ELF-1 (cell line): ENCODE measurements around the gene TBC1D1.
"Not testable (repeated sequence)": the region's sequence is repeated elsewhere in the genome, so short reads cannot be mapped to it uniquely, and the experiment has no call there.

Source experiments
- DNase-seq: peaks from one replicate; pipeline ENCODE4 v3.0.0-alpha.2; 2016; ENCODE audit warnings: low read depth, low spot score

TBC1D1 gene

DNA sequence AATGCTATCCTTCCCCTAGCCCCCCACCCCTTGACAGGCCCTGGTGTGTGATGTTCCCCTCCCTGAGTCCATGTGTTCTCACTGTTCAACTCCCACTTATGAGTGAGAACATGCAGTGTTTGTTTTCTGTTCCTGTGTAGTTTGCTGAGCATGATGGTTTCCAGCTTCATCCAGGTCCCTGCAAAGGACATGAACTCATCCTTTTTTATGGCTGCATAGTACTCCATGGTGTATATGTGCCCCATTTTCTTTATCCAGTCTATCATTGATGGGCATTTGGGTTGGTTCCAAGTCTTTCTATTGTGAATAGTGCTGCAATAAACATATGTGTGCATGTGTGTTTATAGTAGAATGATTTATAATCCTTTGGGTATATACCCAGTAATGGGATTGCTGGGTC lies 32.2 kb downstream of the TBC1D1 start:
- DNase-seq: not testable (repeated sequence)

DNA sequence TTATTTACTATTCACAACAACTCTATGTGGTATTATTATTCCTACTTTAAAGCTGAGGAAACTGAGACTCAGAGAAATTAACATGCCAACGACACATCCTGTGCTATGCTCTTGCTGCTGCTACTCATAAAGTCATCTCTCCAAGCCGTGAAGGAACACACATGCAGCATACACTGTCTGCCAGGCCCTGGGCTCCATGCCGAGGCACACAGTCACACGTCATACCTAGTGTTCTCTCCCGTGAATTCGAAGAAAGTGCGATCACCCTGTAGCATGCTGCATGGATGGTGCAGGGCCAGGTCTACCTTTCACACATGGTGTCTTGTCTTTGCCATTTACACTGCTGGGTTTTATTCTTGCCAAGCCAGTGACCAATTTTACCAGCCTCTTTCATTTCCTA lies 34.1 kb downstream of the TBC1D1 start:
- no peak for DNase-seq

DNA sequence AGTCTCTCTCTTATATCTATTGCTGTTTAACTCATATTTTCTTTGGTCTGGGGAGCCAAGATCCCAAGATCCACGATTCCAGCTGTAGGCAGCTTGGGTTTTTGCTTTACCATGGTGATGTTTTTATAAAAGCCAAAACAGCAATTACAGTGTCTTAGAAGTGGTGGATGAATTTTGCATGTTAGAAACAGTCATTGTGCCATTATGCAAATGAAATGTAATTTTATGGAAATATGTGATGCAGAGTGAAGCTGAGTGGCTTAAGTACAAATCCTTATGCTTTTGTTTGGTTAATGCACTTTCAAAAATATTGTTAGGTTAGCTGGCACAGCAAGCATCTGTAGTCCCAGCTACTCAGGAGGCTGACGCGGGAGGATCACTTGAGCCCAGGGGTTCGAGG lies 36.5 kb downstream of the TBC1D1 start:
- DNase-seq: no peak

DNA sequence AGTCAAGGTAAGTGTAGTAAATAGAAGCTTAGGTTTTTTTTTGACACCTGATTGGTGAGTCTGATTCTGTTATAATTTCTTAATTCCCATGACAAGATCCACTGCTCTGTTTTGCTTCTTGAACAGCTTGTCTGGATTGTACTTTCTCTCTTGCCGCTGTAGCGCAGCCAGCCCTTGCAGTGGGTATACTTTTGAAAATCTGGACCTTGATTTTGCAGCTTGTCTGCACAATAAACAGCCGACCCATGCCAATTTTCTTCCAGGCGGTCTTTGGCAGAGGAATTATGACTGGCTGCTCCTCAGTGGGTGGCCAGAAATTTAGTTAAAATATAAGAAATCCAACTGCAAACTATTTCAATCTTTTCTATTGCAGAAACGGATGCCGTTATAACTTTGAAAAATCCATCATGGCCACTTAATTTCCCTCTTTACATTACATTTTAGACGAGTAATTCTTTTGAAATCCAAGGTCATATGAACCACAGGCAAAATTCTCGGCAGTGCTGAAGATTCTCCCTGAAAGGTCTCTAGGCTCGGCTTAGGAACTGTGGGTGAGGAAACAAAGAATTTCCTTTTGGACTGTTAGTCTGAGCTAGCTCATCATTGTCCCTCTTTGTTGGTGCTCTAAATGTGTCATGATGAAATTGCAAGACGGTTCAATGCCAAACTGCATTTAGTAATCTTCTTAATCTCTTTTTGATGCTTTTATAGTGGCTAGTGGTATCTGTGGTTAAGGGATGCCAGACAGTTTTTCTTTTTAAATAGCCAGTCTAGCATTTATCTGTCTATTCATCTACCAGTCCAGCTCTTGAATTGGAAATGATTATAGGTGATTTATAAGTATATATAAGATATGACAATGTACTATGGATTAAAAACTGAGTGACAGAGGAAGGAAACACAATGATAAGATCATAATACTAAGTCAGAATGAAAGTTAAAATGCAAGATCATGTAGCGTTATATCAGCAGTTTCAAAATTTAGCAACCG lies 37.8 kb downstream of the TBC1D1 start:
- DNase-seq: no peak

DNA sequence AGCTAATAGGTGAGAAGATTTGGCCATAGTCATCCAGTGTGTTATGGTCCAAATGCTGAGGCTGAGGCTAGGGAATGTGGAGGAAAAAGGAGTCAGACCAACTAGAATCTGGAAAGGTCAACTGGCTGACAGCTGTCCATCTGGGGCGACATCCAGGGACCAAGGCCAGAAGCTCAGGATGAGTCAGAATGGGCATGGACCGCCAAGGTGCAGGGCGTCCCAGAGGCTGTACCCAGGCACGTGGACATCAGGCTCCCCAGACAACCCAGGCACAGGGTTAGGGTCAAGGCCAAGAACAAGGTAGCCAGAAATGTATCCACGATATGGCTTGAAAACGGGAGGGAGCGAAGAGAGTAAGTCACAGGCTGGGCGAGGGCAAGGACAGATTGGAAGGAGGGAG lies 43.2 kb downstream of the TBC1D1 start:
- DNase-seq: no peak

DNA sequence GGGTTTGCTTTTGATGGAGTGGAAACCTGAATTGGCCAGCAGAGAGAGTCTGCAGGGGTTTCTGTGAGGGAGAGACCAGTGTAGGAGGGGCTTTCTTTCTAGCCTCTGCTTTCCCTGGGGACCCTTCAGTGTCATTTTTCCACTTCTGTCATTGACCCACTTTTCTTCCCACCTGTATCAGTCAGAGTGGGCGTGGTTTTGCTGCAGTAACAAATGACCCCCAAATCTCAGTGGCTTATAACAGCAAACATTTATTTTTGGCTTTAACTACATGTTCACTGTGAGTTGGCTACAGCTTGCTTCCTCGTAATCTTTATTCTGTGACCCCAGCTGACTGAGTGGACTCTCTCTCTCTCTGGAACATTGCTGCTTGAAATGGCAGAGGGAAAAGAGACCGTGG lies 43.7 kb downstream of the TBC1D1 start:
- DNase-seq: no peak

DNA sequence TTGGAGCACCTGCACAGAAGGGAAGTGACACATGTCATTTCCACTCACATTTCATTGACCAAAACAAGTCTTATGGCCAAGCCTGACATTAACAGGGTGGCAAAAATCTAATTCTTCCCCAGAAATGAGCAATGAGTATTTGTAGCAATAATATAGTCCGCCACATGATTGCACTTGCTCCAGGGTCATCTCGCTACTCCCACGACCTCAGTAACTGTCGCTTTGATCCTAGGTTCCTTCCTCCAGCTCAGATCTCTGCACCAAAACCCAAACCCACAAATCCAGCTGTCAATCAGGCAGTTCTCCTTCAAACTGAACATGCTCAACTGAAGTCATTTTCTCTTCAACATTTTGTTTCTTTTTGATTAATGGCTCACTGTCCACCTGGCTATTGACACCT lies 44.1 kb downstream of the TBC1D1 start:
- no peak for DNase-seq

DNA sequence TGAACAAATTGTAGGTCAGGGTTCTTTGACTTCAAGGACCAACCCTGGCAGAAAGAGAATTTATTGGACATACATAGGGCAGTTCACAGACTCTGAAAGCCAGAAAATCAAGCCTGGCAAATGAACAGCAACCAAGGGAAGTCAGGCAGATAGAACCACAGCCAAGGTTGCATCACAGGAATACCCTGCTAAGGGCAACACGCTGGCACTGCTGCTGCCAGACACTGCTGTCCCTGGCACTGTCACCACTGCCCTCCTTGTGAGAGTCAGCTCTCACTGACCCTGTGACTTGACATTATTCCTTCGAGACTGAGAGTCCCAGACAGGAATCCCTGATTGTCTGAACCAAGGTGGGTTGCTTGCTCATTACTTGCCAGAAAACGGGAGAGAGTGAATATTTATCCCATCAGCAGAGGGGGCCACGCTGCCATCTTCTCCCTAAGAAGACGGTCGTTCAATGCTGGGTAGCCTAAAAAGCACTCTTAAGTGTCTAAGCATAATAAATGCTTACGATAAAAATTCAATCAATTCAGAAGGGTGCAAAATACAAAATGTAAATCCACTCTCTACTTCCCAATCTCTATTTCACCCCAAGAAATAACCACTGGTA lies 46.1 kb downstream of the TBC1D1 start:
- peak; percentile 19 for DNase-seq

DNA sequence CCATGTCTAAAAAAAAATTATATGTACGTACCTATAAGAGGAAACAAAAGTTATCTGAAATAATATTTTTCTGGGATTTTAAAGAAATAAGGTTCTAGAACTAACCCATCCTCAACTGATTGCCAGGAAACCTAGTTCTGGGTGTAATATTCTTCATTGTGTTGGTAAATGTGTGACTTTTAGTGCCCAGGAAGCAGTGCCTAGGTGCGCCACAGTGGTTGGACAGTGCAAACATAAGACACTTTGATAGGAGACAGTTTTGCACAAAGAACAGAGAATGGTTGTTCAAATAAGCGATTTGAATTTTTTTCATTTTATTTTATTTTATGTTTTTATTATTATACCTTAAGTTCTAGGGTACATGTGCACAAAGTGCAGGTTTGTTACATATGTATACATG lies 47.3 kb downstream of the TBC1D1 start:
- no peak for DNase-seq

DNA sequence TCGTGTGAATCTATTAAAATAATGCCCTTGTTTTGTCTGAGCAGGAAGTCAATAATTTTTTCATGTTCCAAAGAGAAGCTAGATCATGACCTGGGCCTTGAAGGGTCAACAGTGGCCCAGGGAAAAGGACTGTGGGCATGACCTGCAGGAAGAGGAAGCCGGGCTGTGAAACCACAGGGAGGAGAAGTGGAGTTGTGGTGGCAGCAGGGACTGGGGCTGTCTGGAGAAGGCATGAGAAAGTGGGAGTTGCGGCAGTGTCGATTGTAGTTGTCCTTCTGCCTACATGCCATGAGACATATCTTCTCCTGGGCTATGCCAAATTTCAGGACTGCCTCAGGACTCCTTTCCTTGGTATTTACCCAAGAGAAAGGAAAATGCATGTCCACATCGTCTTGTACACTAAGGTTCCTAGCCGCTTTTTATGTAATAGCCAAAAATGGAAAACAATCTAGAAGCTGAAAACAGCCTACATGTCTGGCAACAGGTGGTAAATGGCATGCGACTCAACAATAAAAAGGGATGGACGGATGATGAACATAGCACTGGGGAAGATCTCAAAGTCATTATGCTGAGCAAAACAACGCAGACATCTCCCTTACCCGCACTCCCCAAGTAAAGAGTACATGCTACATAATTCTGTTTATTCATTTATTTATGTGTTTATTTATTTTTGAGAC lies 55.8 kb downstream of the TBC1D1 start:
- no peak for DNase-seq

DNA sequence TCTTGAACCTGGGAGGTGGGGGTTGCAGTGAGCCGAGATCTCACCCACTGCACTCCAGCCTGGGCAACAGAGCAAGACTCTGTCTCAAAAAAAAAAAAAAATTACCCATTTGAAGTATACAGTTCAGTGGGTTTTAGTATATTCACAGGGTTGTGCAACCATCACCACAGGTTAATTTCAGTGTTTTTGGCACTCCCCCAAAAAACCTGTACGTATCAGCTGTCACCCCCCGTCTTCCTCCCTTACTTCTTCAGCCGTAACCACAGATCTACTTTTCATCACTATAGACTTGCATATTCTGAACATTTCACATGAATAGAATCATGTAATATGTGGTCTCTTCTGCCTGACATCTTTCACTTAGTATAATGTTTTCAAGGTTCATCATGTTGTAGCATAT lies 57.7 kb downstream of the TBC1D1 start:
- no peak for DNase-seq

DNA sequence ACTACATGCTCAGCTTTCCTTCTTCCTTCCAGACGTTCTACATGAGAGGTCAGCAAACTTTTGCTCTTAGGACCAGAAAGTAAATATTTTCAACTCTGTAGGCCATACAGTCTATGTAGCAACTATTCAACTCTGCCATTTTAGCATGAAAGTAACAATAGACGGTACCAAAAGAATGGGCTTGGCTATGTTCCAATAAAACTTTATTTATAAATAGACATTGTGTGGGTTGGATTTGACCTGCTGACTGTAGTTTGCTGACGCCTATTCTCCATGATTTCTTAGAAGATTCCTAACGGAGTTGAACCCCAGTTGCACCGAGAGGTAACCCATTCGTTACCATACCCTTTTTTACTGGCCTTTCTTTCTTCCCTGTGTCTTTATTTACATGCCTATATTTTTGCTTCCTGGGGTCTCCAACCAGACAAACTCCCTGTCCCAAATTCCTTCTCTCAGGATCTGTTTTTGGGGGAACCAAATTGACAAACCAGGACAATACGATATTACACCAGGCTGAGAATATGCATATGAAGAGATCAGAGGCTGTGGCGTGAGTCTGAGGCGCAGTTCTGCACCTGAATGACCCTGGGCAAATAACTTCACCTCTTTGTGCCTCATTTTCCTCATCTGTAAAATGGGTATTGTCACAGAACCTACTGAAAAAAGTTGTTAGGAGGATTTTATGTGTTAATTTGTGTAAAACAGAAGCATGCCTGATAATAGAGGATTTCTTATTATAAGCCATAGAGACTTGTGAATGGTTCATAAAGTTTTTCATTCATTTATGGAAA lies 58.9 kb downstream of the TBC1D1 start:
- no peak for DNase-seq

DNA sequence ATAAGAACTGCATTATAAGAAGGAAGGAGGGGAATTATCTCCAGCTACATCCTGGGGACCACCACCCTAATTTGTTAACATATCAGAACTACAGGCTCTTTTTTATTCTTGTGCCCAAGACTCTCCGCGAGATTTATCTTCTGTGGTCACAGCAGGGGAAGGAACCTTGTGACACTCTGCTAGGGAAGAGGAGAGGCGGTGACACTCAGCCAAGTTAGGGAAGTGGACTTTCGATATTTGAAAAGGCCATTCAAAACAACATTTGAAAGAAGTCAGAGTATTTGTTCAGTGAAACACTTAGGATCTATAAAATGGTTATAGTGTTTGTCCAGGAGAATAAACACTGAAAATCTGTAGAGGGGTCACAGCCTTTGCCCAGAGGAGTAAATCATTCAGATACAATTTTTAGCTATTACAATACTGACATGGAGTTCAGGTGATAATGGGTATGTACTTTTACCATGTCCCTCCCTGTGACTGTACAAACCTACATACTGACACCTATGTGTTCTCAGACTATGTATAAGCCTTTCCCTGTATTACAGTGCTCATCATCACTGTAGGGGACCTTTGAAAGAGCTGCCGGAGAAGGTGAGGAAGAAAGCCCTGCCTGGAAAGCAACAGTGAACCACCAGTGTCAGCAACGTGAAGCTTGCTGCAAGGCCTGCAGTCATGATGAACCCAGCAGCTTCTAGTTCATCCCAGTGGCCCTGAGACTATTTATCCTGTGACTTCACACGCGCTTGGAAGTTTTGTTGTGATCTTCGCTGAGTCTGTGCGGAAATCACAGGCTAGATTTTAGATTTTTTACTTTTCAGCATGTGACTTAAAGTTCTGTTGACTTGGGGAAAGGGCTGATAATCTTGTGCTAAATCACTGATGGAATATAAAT lies 60.8 kb downstream of the TBC1D1 start:
- no peak for DNase-seq

DNA sequence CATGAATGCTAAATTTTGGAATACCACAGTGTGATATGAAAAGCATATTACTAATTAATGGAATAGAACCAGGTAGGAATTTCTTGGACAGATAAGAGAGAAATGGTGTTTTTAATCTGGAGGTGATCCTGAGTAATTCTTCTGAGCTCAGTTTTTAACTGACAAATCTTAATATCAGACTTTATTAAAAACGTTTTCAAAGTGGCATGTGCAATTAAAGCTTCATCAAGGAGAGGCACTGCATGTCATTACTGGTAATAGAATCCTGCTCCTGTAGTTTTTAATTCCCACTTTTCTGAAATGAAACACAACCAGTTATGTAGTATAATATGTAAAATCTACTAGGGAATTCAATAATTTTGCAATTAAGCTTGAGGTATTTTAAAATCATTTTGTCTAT lies 62.3 kb downstream of the TBC1D1 start:
- DNase-seq: no peak

DNA sequence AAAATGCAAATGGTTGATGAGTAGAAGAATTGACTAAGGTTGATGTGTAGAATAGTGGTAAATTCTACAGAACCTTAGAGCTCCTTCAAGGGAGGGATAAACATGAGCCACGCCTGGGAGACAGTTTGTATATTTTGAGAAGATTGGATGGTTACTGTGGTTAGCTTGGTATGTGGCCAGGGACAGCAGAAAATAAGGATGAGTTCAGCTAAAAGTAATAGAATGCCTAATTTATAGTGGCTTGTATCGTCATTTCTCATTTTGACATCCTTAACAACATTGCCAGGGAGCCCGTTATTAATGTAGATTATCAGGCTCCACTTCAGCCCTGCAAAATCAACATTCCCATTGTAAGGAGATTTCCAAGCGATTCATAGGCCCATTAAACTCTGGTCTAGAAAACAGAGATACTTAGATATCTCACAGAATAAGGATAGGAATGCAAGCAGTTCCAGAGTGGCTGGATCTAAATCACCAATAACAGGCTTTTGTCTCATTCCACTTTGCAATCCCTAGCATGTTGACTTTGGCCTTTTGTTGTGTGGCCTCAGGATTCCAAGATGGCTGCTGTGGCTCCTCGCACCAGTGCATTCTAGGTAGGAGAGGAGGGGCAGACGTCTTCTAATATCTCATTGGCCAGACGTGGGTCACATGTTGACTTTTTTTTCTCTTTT lies 62.9 kb downstream of the TBC1D1 start:
- DNase-seq: no peak

DNA sequence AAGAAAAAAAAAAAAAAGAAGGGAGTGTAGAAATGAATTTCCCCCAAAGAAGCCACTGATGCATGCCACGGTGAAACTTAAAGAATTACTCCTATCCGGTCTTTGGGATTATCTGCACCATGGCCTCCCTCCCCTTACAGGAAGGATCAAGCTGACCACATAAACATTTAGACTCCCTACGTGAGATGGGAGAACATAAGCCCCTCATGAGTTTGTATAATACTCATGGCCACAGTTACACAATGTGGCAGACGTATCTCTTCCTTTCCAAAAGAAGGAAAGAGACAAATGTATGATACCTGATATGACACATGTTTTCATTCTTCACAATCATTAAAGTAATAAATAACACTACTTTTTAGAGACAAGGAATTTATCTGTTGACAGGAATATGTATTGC lies 66.1 kb downstream of the TBC1D1 start:
- no peak for DNase-seq

DNA sequence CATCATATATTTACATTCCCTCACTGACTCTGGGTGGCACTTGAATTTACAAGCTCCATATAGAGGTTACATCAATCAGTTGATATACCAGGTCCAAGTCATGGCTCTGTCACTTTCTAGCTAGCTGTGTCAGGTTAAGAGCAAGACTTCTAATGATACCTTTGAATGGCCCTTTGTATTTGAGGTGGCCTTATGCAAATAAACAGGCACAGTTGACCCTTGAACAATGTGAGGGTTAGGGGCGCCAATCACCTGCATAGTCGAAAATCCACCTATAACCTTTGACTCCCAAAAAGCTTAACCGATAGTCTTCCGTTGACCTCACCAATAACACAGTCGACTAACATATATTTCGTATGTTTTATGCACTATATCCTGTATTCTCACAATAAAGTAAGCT lies 68.0 kb downstream of the TBC1D1 start:
- no peak for DNase-seq

DNA sequence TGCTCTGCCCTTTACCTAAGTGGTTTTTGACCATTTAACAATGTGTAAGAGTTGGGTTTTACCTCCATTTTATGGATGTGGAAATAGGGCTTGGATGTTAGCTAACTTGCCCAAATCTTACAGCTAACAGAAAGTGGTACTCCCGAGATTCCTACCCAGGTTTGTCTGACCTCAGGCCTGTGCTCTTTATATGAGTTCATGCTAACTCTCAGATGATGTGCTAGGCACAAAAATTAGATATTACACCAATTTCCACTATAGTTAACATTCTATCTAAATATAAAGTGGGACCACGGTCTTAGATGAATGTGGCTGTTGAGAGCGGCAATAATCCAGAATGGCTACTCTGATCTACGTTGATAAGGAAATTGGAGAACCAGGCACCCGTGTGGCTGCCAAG lies 69.2 kb downstream of the TBC1D1 start, which contains the start of gene PTTG2:
Gene PTTG2, plus strand, starts transcription at position 301 of the 400 bp plus-strand sequence. Its CDS starts 37 bp downstream, at position 338.
- DNase-seq: no peak

DNA sequence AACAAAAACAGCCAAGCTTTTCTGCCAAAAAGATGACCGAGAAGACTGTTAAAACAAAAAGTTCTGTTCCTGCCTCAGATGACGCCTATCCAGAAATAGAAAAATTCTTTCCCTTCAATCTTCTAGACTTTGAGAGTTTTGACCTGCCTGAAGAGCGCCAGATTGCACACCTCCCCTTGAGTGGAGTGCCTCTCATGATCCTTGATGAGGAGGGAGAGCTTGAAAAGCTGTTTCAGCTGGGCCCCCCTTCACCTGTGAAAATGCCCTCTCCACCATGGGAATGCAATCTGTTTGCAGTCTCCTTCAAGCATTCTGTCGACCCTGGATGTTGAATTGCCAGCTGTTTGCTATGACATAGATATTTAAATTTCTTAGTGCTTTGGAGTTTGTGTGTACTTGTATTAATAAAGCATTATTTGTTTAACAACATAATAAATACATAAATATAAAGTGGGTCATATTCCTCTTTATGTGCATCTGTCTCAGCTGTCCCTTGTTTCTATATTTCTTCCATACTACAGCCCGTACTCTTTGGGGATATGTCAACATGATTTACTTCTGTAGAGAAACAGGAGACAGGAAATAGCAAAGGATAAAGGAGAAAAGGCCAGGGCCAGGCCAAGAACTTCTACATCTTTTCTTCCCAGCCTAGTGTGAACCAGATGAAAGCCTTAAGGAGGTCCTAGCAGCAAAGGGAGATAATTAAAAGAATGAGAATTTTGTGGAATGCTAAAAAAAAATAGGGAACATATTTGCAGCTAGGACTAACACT lies 70.0 kb downstream of the TBC1D1 start:
- DNase-seq: no peak
